Measurements from ENCODE around the gene TMEM244.

- TF ChIP-seq POLR2AphosphoS5 (IDR thresholded peaks at IDR 0.05; ENCODE audit: low read depth, low read length) = no peak
- TF ChIP-seq POLR2A (IDR thresholded peaks at IDR 0.05; ENCODE audit: low read depth, low read length) = no peak
- TF ChIP-seq TAF1 (IDR thresholded peaks at IDR 0.05; ENCODE audit: low read depth, low read length) = no peak
- TF ChIP-seq SPI1 (IDR thresholded peaks at IDR 0.05; ENCODE audit: low read depth, low read length) = no peak
- TF ChIP-seq PAX5 (IDR thresholded peaks at IDR 0.05; ENCODE audit: insufficient read depth, low read length, severe bottlenecking) = no peak
These were observed 74.6 kb downstream of the TMEM244 start for GRCh38 chr6:129786548-129786947.
